SK-N-SH treated with all-trans-retinoic acid at 6 μM for 48 hours (cell line): ENCODE results near the gene EDNRB.

Experiments used
- ATAC-seq: fragments of 200-7000 bp; cut with Tn5 transposase; 3 replicates; pipeline ENCODE4 v1.9.1; 2020; ENCODE audit warnings: mild to moderate bottlenecking, moderate library complexity
- ARNTL ChIP-seq: fragments of 450-650 bp; formaldehyde crosslinking; IDR thresholded peaks from 2 replicates; pipeline ENCODE4 v1.5.0; 2020; ENCODE audit warnings: low read depth, mild to moderate bottlenecking, moderate library complexity, borderline replicate concordance
- BACH2 ChIP-seq: fragments of 250-450 bp; sonication (Bioruptor Pico); IDR thresholded peaks from 2 replicates; pipeline ENCODE4 v1.9.0; 2021; ENCODE audit warnings: mild to moderate bottlenecking, borderline replicate concordance
- CSDC2 ChIP-seq: fragments of 250-450 bp; sonication (Bioruptor Pico); IDR thresholded peaks from 2 replicates; pipeline ENCODE4 v1.5.0; 2020; ENCODE audit warnings: mild to moderate bottlenecking, moderate library complexity
- CSRNP3 ChIP-seq: fragments of 250-450 bp; sonication (Bioruptor Pico); IDR thresholded peaks from 2 replicates; pipeline ENCODE4 v1.5.1; 2021; ENCODE audit warnings: mild to moderate bottlenecking, moderate library complexity
- ESRRG ChIP-seq: fragments of 250-450 bp; sonication (Bioruptor Pico); IDR thresholded peaks from 2 replicates; pipeline ENCODE4 v1.6.1; 2021; ENCODE audit warnings: mild to moderate bottlenecking
- GLIS3 ChIP-seq: fragments of 250-450 bp; sonication (Bioruptor Pico); IDR thresholded peaks from 2 replicates; pipeline ENCODE4 v1.5.0; 2020; ENCODE audit warnings: mild to moderate bottlenecking, moderate library complexity
- ISL1 ChIP-seq: fragments of 250-450 bp; sonication (Bioruptor Pico); IDR thresholded peaks from 2 replicates; pipeline ENCODE4 v2.1.2; 2022; ENCODE audit warnings: mild to moderate bottlenecking, moderate library complexity
- OSR1 ChIP-seq: fragments of 250-450 bp; sonication (Bioruptor Pico); IDR thresholded peaks from 2 replicates; pipeline ENCODE4 v1.8.0; 2022; ENCODE audit warnings: moderate library complexity, mild to moderate bottlenecking, inconsistent platforms
- POU6F1 ChIP-seq: fragments of 250-450 bp; sonication (Bioruptor Pico); IDR thresholded peaks from 2 replicates; pipeline ENCODE4 v1.8.0; 2021; ENCODE audit warnings: low read depth, mild to moderate bottlenecking, moderate library complexity, borderline replicate concordance
- RARB ChIP-seq: fragments of 250-450 bp; sonication (Bioruptor Pico); IDR thresholded peaks from 2 replicates; pipeline ENCODE4 v1.8.0; 2021; ENCODE audit warnings: mild to moderate bottlenecking, moderate library complexity
- SNAI2 ChIP-seq: fragments of 250-450 bp; sonication (Bioruptor Pico); IDR thresholded peaks from 2 replicates; pipeline ENCODE4 v1.5.0; 2020; ENCODE audit warnings: mild to moderate bottlenecking, moderate library complexity
- TCF4 ChIP-seq: fragments of 250-450 bp; sonication (Bioruptor Pico); IDR thresholded peaks from 2 replicates; pipeline ENCODE4 v1.8.0; 2021; ENCODE audit warnings: mild to moderate bottlenecking, moderate library complexity, borderline replicate concordance
- TOX ChIP-seq: fragments of 250-450 bp; sonication (Bioruptor Pico); IDR thresholded peaks from 2 replicates; pipeline ENCODE4 v1.8.0; 2021; ENCODE audit warnings: mild to moderate bottlenecking, moderate library complexity, borderline replicate concordance
- ZC3H10 ChIP-seq: fragments of 250-450 bp; sonication (Bioruptor Pico); IDR thresholded peaks from 2 replicates; pipeline ENCODE4 v1.5.1; 2021; ENCODE audit warnings: mild to moderate bottlenecking, moderate library complexity
- ZFP3 ChIP-seq: fragments of 250-450 bp; sonication (Bioruptor Pico); IDR thresholded peaks from 2 replicates; pipeline ENCODE4 v1.5.0; 2020; ENCODE audit warnings: mild to moderate bottlenecking, moderate library complexity
- ZFP30 ChIP-seq: fragments of 450-650 bp; formaldehyde crosslinking; IDR thresholded peaks from 2 replicates; pipeline ENCODE4 v1.5.0; 2022; ENCODE audit warnings: mild to moderate bottlenecking, moderate library complexity
- ZNF565 ChIP-seq: fragments of 450-650 bp; formaldehyde crosslinking; conservative IDR thresholded peaks from 2 replicates; pipeline ENCODE4 v1.5.0; 2020; ENCODE audit warnings: low read depth, mild to moderate bottlenecking, moderate library complexity
- ZNF70 ChIP-seq: fragments of 450-650 bp; formaldehyde crosslinking; IDR thresholded peaks from 2 replicates; pipeline ENCODE4 v1.5.0; 2020; ENCODE audit warnings: mild to moderate bottlenecking, moderate library complexity
- ZNF8 ChIP-seq: fragments of 450-650 bp; formaldehyde crosslinking; IDR thresholded peaks from 2 replicates; pipeline ENCODE4 v1.5.0; 2020; ENCODE audit warnings: mild to moderate bottlenecking, moderate library complexity
- TF ChIP-seq, protein P1 (sequence below): fragments of 250-450 bp; sonication (Bioruptor Pico); IDR thresholded peaks from 2 replicates; pipeline ENCODE4 v1.5.0; 2020; ENCODE audit warnings: mild to moderate bottlenecking, moderate library complexity
- TF ChIP-seq, protein P2 (sequence below): fragments of 250-450 bp; sonication (Bioruptor Pico); IDR thresholded peaks from 2 replicates; pipeline ENCODE4 v1.5.1; 2020; ENCODE audit warnings: low read depth, mild to moderate bottlenecking, moderate library complexity

Gene EDNRB

GRCh38 chr13:77903435-77903834 is 15.2 kb downstream of the EDNRB start:
- no peak for TF ChIP-seq ZNF8 (CRISPR knock-in tag)
- TF ChIP-seq, protein P1, sequence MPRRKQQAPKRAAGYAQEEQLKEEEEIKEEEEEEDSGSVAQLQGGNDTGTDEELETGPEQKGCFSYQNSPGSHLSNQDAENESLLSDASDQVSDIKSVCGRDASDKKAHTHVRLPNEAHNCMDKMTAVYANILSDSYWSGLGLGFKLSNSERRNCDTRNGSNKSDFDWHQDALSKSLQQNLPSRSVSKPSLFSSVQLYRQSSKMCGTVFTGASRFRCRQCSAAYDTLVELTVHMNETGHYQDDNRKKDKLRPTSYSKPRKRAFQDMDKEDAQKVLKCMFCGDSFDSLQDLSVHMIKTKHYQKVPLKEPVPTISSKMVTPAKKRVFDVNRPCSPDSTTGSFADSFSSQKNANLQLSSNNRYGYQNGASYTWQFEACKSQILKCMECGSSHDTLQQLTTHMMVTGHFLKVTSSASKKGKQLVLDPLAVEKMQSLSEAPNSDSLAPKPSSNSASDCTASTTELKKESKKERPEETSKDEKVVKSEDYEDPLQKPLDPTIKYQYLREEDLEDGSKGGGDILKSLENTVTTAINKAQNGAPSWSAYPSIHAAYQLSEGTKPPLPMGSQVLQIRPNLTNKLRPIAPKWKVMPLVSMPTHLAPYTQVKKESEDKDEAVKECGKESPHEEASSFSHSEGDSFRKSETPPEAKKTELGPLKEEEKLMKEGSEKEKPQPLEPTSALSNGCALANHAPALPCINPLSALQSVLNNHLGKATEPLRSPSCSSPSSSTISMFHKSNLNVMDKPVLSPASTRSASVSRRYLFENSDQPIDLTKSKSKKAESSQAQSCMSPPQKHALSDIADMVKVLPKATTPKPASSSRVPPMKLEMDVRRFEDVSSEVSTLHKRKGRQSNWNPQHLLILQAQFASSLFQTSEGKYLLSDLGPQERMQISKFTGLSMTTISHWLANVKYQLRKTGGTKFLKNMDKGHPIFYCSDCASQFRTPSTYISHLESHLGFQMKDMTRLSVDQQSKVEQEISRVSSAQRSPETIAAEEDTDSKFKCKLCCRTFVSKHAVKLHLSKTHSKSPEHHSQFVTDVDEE = no peak
- TF ChIP-seq CSRNP3 (CRISPR knock-in tag) = no peak
- no peak for TF ChIP-seq ISL1 (CRISPR knock-in tag)
- TF ChIP-seq RARB (CRISPR knock-in tag) = no peak
- no peak for TF ChIP-seq ZNF70 (CRISPR knock-in tag)
- TF ChIP-seq TOX (CRISPR knock-in tag) = no peak
- no peak for TF ChIP-seq SNAI2 (CRISPR knock-in tag)
- TF ChIP-seq ZFP30 = no peak
- no peak for TF ChIP-seq ESRRG (CRISPR knock-in tag)
- TF ChIP-seq CSDC2 (CRISPR knock-in tag) = no peak
- no peak for TF ChIP-seq ZC3H10 (CRISPR knock-in tag)
- TF ChIP-seq GLIS3 = no peak
- TF ChIP-seq ZNF565 (CRISPR knock-in tag) = no peak
- TF ChIP-seq ARNTL (CRISPR knock-in tag) = no peak
- no peak for ATAC-seq

DNA sequence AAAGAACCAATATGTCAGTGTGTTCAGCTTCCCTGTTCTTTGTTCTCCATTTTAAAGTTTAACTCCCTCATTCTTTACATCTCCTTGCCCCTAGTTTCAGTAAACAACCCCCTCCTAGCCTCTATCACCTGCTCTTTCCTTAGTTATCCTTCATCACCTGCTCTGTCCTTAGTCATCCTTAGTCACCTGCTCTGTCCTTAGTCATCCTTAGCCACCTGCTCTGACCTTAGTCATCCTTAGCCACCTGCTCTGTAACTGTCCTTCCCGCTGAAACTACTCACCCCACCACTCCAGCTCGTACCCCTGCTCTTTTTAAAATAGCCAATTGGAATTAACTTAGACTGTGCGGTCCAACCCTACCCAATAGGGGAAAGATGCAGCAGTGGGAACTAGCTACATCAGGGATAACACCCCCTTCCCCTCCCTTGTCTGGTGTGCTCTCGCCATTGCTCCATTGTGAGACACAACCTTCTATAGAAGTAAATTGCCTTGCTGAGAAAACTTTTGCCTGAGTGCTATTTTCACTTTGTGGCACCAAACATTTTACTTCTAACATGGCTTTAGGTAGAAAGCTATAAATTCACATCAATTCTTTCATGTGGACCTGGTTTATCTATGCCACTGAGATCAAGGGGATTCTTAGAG is 16.2 kb downstream of the EDNRB start:
- ATAC-seq = no peak
- TF ChIP-seq ZNF565 (CRISPR knock-in tag) (no peak), CSRNP3 (CRISPR knock-in tag) (no peak), ESRRG (CRISPR knock-in tag) (no peak), GLIS3 (no peak), OSR1 (CRISPR knock-in tag) (no peak), ZC3H10 (CRISPR knock-in tag) (no peak), TOX (CRISPR knock-in tag) (no peak), POU6F1 (CRISPR knock-in tag) (no peak), TCF4 (no peak), BACH2 (CRISPR knock-in tag) (no peak), ZNF8 (CRISPR knock-in tag) (no peak), ISL1 (CRISPR knock-in tag) (no peak), ARNTL (CRISPR knock-in tag) (no peak), ZFP30 (no peak), ZFP3 (CRISPR knock-in tag) (no peak), SNAI2 (CRISPR knock-in tag) (no peak), CSDC2 (CRISPR knock-in tag) (no peak), ZNF70 (CRISPR knock-in tag) (no peak)
- TF ChIP-seq, protein P1 = no peak
- TF ChIP-seq, protein P2, sequence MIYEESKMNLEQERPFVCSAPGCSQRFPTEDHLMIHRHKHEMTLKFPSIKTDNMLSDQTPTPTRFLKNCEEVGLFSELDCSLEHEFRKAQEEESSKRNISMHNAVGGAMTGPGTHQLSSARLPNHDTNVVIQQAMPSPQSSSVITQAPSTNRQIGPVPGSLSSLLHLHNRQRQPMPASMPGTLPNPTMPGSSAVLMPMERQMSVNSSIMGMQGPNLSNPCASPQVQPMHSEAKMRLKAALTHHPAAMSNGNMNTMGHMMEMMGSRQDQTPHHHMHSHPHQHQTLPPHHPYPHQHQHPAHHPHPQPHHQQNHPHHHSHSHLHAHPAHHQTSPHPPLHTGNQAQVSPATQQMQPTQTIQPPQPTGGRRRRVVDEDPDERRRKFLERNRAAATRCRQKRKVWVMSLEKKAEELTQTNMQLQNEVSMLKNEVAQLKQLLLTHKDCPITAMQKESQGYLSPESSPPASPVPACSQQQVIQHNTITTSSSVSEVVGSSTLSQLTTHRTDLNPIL = no peak
